HCT116 (cell line): Measurements from ENCODE around the gene NCBP2.

Source experiments
- CTCF ChIP-seq, 3 experiments: fragments of 200-600 bp in 1 of 3; sonication (generic) in 1 of 3; IDR thresholded peaks in 2 of 3; conservative IDR thresholded peaks in 1 of 3; 2 replicates each; pipeline ENCODE4 v1.5.1; 2012 to 2017; ENCODE audit warnings: low read depth in 2 of 3, low read length in 2 of 3, antibody characterized with exemption in 1 of 3, borderline replicate concordance in 1 of 3, control low read depth in 1 of 3, mild to moderate bottlenecking in 1 of 3, mixed read lengths in 1 of 3, mixed run types in 1 of 3, moderate library complexity in 1 of 3; ENCODE audit not compliant: insufficient read depth in 1 of 3
- EZH2 ChIP-seq: fragments of 200-600 bp; sonication (generic); IDR thresholded peaks from 2 replicates; pipeline ENCODE4 v1.6.1; 2017; ENCODE audit warnings: antibody characterized with exemption, mixed run types
- EZH2phosphoT487 ChIP-seq: fragments of 200-600 bp; IDR thresholded peaks from 2 replicates; pipeline ENCODE4 v1.6.1; 2018; ENCODE audit warnings: antibody characterized with exemption, borderline replicate concordance
- FOSL1 ChIP-seq: IDR thresholded peaks from 2 replicates; pipeline ENCODE4 v1.6.1; 2012; ENCODE audit warnings: low read depth
- JUND ChIP-seq: IDR thresholded peaks from 2 replicates; pipeline ENCODE4 v1.6.1; 2012
- MAX ChIP-seq: IDR thresholded peaks from 2 replicates; pipeline ENCODE4 v1.6.1; 2012
- POLR2A ChIP-seq: IDR thresholded peaks from 2 replicates; pipeline ENCODE4 v1.7.0; 2011; ENCODE audit warnings: borderline replicate concordance; ENCODE audit not compliant: insufficient read depth, insufficient read length; ENCODE audit errors: extremely low read depth
- POLR2AphosphoS5 ChIP-seq: IDR thresholded peaks from 2 replicates; pipeline ENCODE4 v1.6.1; 2011; ENCODE audit warnings: mild to moderate bottlenecking, low read depth, low read length, moderate library complexity
- RAD21 ChIP-seq: IDR thresholded peaks from 2 replicates; pipeline ENCODE4 v1.6.1; 2012; ENCODE audit warnings: low read depth, mild to moderate bottlenecking
- SIN3A ChIP-seq: IDR thresholded peaks from 2 replicates; pipeline ENCODE4 v1.6.1; 2012; ENCODE audit warnings: low read depth
- TCF7L2 ChIP-seq: IDR thresholded peaks from 2 replicates; pipeline ENCODE4 v1.7.0; 2011; ENCODE audit warnings: borderline replicate concordance, inconsistent platforms; ENCODE audit not compliant: insufficient read depth, insufficient read length; ENCODE audit errors: extremely low read depth
- TF ChIP-seq, protein P1 (sequence below): IDR thresholded peaks from 2 replicates; pipeline ENCODE4 v1.6.1; 2012; ENCODE audit warnings: low read depth

GRCh38 chr3:196979545-196979944 is 37.2 kb upstream of the NCBP2 start:
- no peak for TF ChIP-seq MAX
- TF ChIP-seq CTCF (IDR thresholded peaks at IDR 0.05 in 2 of 3, conservative IDR thresholded peaks at IDR 0.05 in 1 of 3; ENCODE audit: borderline replicate concordance in 1 of 3, insufficient read depth in 1 of 3, low read depth in 2 of 3, low read length in 2 of 3) = no peak
- TF ChIP-seq POLR2A = no peak
- no peak for TF ChIP-seq POLR2AphosphoS5
- TF ChIP-seq JUND = no peak
- TF ChIP-seq EZH2phosphoT487 = no peak
- TF ChIP-seq EZH2 = no peak
- no peak for TF ChIP-seq FOSL1
- TF ChIP-seq RAD21 = no peak
- TF ChIP-seq SIN3A = no peak
- TF ChIP-seq, protein P1, sequence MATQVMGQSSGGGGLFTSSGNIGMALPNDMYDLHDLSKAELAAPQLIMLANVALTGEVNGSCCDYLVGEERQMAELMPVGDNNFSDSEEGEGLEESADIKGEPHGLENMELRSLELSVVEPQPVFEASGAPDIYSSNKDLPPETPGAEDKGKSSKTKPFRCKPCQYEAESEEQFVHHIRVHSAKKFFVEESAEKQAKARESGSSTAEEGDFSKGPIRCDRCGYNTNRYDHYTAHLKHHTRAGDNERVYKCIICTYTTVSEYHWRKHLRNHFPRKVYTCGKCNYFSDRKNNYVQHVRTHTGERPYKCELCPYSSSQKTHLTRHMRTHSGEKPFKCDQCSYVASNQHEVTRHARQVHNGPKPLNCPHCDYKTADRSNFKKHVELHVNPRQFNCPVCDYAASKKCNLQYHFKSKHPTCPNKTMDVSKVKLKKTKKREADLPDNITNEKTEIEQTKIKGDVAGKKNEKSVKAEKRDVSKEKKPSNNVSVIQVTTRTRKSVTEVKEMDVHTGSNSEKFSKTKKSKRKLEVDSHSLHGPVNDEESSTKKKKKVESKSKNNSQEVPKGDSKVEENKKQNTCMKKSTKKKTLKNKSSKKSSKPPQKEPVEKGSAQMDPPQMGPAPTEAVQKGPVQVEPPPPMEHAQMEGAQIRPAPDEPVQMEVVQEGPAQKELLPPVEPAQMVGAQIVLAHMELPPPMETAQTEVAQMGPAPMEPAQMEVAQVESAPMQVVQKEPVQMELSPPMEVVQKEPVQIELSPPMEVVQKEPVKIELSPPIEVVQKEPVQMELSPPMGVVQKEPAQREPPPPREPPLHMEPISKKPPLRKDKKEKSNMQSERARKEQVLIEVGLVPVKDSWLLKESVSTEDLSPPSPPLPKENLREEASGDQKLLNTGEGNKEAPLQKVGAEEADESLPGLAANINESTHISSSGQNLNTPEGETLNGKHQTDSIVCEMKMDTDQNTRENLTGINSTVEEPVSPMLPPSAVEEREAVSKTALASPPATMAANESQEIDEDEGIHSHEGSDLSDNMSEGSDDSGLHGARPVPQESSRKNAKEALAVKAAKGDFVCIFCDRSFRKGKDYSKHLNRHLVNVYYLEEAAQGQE = no peak
- TF ChIP-seq TCF7L2 = no peak
